Fibroblast of lung (primary cell): Measurements from ENCODE around the gene ANKUB1. TPM values are rescaled to one million over a fixed set of nuclear protein-coding genes. Genes with fewer than 3 reads are reported as not detected.
"Not testable (repeated sequence)": the region's sequence is repeated elsewhere in the genome, so short reads cannot be mapped to it uniquely, and the experiment has no call there.

Experiments
- DNase-seq, 2 donors: peaks; one replicate each; pipeline versions ENCODE4 v3.0.0 to v3.0.0-alpha.2; 2010; ENCODE audit warnings: low read depth in 2 of 2
- H2AFZ ChIP-seq: 2 replicates; pipeline ENCODE4 v1.5.1; 2012; ENCODE audit warnings: low read length, control low read depth, inconsistent platforms
- H3K27ac ChIP-seq: 2 replicates; pipeline ENCODE4 v1.5.1; 2011; ENCODE audit warnings: low read length, control low read depth; ENCODE audit not compliant: insufficient read depth
- H3K27me3 ChIP-seq: 2 replicates; pipeline ENCODE4 v1.5.1; 2011; ENCODE audit warnings: mild to moderate bottlenecking, low read length; ENCODE audit not compliant: control insufficient read depth, insufficient read depth
- H3K36me3 ChIP-seq: 2 replicates; pipeline ENCODE4 v1.5.1; 2011; ENCODE audit warnings: low read length; ENCODE audit not compliant: control insufficient read depth, insufficient read depth
- H3K4me1 ChIP-seq: 2 replicates; pipeline ENCODE4 v1.5.1; 2011; ENCODE audit warnings: low read length; ENCODE audit not compliant: control insufficient read depth, insufficient read depth; ENCODE audit errors: extremely low read depth
- H3K4me2 ChIP-seq: 2 replicates; pipeline ENCODE4 v1.5.1; 2011; ENCODE audit warnings: low read length, control low read depth; ENCODE audit not compliant: insufficient read depth; ENCODE audit errors: extremely low read depth
- H3K4me3 ChIP-seq, 4 experiments: fragments of 200-600 bp in 1 of 4; sonication (generic) in 1 of 4; replicated peaks in 1 of 4; 2 replicates each; pipeline ENCODE4 v1.5.1; 2011 to 2016; ENCODE audit warnings: low read length in 4 of 4, low read depth in 3 of 4, mild to moderate bottlenecking in 3 of 4, control low read depth in 2 of 4, inconsistent platforms in 1 of 4, mixed read lengths in 1 of 4; ENCODE audit not compliant: insufficient read depth in 1 of 4; ENCODE audit errors: control extremely low read depth in 1 of 4
- H3K79me2 ChIP-seq: 2 replicates; pipeline ENCODE4 v1.5.1; 2012; ENCODE audit warnings: mild to moderate bottlenecking, low read length, inconsistent platforms; ENCODE audit not compliant: control insufficient read depth, insufficient read depth
- H3K9ac ChIP-seq: 2 replicates; pipeline ENCODE4 v1.5.1; 2011; ENCODE audit warnings: mild to moderate bottlenecking, low read length, control low read depth; ENCODE audit not compliant: insufficient read depth
- H3K9me3 ChIP-seq: 2 replicates; pipeline ENCODE4 v1.5.1; 2012; ENCODE audit warnings: low read depth, low read length; ENCODE audit not compliant: control insufficient read depth, insufficient read depth
- H4K20me1 ChIP-seq: 2 replicates; pipeline ENCODE4 v1.5.1; 2011; ENCODE audit warnings: low read length; ENCODE audit not compliant: control insufficient read depth, insufficient read depth; ENCODE audit errors: extremely low read depth
- CTCF ChIP-seq, 2 donors: IDR thresholded peaks in 1 of 2; conservative IDR thresholded peaks in 1 of 2; 1 replicate in 1 of 2; 2 replicates in 1 of 2; pipeline ENCODE4 v1.5.1; 2011 to 2012; ENCODE audit warnings: low read length in 2 of 2, control low read depth in 1 of 2, inconsistent platforms in 1 of 2, low read depth in 1 of 2, mild to moderate bottlenecking in 1 of 2
- EZH2 ChIP-seq: IDR thresholded peaks from 2 replicates; pipeline ENCODE4 v1.5.1; 2012; ENCODE audit warnings: low read length, control low read depth, mild to moderate bottlenecking; ENCODE audit errors: missing control alignments
- polyA plus RNA-seq, 2 donors: library from polyadenylated mRNA; depleted of rRNA in 1 of 2; stranded (reverse) in 1 of 2; unstranded in 1 of 2; fragments of >200 nt; gene quantifications; 2 replicates each; pipeline ENCODE4 v1.2.1, GENCODE V29; 2011 to 2012; ENCODE audit warnings: missing spikeins in 1 of 2
- total RNA-seq: library from RNA; depleted of rRNA; stranded (reverse); fragments of >200 nt; gene quantifications from 2 replicates; pipeline ENCODE4 v1.2.1, GENCODE V29; 2014

Gene ANKUB1
- total and polyA plus RNA-seq, 2 donors (not counting 1 experiment from before 2014, with no cell fraction given): not detected

- Histone ChIP-seq H3K27me3 (no peaks in the 10 kb centered on the region), H3K4me3 (no peak overlapping the region), H4K20me1 (no peaks in the 10 kb centered on the region), H3K36me3 (no peaks in the 10 kb centered on the region), H3K4me2 (no peak overlapping the region), H3K9ac (no peak overlapping the region), H3K9me3 (no peaks in the 10 kb centered on the region), H3K79me2 (peaks cover 8% of the 10 kb centered on the region), H3K27ac (no peak overlapping the region), H2AFZ (no peak overlapping the region), H3K4me1 (no peaks in the 10 kb centered on the region)
- no peak for TF ChIP-seq EZH2
- TF ChIP-seq CTCF (conservative IDR thresholded peaks at IDR 0.05 in 1 of 2, IDR thresholded peaks at IDR 0.05 in 1 of 2; ENCODE audit: low read depth in 1 of 2, low read length in 2 of 2): no peak
- no peak for DNase-seq
These were observed 38.5 kb upstream of the ANKUB1 start for GRCh38 chr3:149830902-149831301.

GRCh38 chr3:149829631-149830030 lies 37.3 kb upstream of the ANKUB1 start:
- not testable (repeated sequence) for H3K27ac ChIP-seq, H3K4me2 ChIP-seq, H3K36me3 ChIP-seq, H3K27me3 ChIP-seq, H3K79me2 ChIP-seq, H3K4me3 ChIP-seq, DNase-seq, H3K4me1 ChIP-seq, H2AFZ ChIP-seq, H3K9ac ChIP-seq, H4K20me1 ChIP-seq, H3K9me3 ChIP-seq

GRCh38 chr3:149828390-149828789 lies 36.0 kb upstream of the ANKUB1 start:
- Histone ChIP-seq H3K4me3 (no peak overlapping the region), H2AFZ (no peak overlapping the region), H3K4me1 (no peaks in the 10 kb centered on the region), H3K4me2 (no peak overlapping the region), H3K9ac (no peak overlapping the region), H3K27me3 (no peaks in the 10 kb centered on the region), H4K20me1 (no peaks in the 10 kb centered on the region), H3K9me3 (no peaks in the 10 kb centered on the region), H3K36me3 (no peaks in the 10 kb centered on the region), H3K27ac (no peak overlapping the region), H3K79me2 (peaks cover 8% of the 10 kb centered on the region)
- TF ChIP-seq EZH2 (no peak), CTCF (conservative IDR thresholded peaks at IDR 0.05 in 1 of 2, IDR thresholded peaks at IDR 0.05 in 1 of 2; ENCODE audit: low read depth in 1 of 2, low read length in 2 of 2) (no peak)
- DNase-seq: no peak
